ENCODE data around the gene RPS6KA2. TPM values are rescaled to one million over a fixed set of nuclear protein-coding genes. Genes with fewer than 3 reads are reported as not detected.
"Not testable (repeated sequence)": the region's sequence is repeated elsewhere in the genome, so short reads cannot be mapped to it uniquely, and the experiment has no call there.

RPS6KA2 gene
- total RNA-seq, 1 donor from 2014 or later = 36.1 TPM

GRCh38 chr6:166635013-166635970 lies 8.2 kb upstream of the RPS6KA2 start:
- no peak for DNase-seq (ENCODE audit: low spot score)

- not testable (repeated sequence) for DNase-seq (ENCODE audit: low spot score)
These were observed 7.5 kb upstream of the RPS6KA2 start for GRCh38 chr6:166634581-166634980.

DNA sequence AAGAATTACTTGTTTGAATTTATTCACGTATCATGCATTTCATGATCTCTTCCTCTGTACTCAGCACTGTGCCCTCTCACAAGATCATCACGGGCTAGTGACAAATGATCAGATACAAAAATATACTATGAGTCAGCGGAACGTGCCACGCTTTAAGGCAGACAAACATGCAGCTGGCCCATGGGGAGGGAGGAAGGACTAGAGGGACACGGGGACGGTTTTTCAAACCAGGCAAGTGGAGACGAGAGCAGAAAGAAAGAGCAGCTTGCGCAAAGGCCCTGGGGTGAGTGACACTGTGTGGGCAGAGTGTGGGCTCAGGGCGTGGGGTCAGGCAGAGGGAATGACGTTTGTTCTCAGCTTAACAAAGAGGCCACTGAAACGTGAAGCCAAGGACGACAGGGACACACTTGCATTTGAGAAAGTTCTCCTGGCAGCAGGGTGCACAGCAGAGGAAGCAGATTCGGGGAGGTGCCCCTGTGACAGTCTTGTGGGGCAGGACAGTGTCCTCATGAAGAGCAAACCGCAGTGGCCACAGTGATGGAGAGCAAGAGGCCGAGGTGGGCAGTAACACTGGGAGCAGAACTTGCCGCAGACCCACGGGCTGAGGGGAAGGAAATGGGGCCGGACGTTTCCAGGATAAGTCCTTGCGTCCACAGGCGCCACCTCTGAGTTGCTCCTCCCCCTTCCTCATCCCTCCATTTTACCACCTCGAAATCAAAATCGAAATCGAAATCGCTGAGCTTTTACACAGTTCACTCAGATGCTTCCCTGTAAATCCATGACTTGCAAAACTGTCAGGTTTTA lies 6.9 kb upstream of the RPS6KA2 start:
- DNase-seq (ENCODE audit: low spot score) = no peak

DNA sequence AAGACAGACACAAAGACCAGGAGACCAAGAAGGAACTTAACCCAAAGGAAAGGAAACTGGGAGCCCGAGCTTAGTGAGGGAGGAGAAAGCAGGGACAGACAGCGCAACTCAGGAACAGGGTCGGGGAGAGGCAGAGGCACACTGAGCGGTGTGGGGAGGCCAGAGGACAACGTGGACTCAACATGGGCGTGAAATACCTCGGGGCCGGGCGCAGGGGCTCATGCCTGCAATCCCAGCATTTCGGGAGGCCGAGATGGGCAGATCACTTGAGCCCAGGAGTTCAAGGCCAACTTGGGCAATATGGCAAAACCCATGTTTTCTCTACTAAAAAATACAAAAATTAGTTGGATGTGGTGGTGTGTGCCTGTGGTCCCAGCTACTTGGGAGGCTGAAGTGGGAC lies 5.7 kb upstream of the RPS6KA2 start:
- DNase-seq (ENCODE audit: low spot score) = no peak

GRCh38 chr6:166630462-166630861 lies 3.4 kb upstream of the RPS6KA2 start:
- DNase-seq (ENCODE audit: low spot score) = no peak

DNA sequence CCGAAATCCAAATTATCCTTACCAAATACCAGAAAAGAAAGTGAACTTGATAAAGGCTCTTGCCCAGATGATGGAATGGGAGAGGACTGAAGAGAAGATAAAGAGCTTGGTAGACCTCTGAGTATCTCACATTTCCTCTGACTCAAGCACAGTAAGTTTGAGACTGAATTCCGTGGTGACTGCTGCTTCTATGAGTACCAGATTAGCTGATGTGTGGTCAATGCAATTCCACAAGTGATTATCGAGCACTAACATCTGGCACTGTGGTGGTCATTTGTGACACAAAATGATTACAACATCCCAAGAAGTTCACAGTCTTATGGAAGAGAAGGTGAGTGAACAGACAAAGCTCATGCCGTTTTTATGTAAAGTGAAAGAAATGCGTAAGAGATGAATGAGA lies 2.6 kb upstream of the RPS6KA2 start:
- no peak for DNase-seq (ENCODE audit: low spot score)

DNA sequence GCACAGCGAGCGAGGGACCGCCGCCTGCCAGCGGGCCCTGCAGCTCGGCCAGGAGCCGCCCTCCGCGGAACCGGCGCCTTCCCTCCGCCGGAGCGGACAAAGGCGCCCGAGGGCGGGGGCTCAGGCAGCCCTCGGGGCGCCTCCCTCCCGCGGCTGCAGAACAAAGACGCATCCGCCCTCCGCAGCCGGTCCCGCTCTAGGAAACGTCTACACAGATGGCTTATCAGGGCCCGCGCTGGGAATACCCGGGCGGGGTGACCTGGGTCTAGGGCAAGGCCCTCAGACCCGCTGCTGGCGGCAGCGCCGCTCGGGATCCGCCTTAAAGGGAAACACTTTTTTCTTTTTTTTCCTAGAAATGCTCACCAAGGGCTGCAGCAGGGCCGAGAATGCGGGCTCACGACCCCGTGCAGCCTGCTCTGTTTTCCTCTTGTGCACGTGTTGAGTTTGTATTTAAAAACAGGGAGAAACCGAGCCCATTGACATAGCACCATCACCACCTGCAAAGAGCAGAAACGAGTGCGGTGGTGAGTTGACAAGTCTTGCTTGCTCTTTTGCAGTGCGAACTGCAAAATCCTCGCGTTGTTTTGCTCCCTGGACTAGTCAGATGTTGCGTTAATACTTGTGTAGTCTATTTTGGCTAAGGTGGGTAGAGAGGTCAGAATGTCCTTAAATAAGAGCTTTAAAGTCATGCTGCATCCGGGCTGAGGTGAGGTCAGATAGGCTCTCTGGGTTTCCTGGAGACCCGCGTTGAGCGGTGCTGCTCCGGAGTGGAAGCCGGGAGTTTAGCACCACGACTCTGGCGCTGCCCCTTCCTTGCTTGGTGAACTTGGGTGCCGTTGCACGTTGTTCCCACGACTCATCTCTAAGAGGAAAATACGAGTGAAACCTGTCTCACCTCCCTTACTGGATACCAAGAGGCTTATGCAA lies 1.1 kb upstream of the RPS6KA2 start:
- peak; percentile 46 for DNase-seq (ENCODE audit: low spot score)

- no peak for DNase-seq (ENCODE audit: low spot score)
These were observed 646 bp downstream of the RPS6KA2 start for GRCh38 chr6:166626177-166627032.

DNA sequence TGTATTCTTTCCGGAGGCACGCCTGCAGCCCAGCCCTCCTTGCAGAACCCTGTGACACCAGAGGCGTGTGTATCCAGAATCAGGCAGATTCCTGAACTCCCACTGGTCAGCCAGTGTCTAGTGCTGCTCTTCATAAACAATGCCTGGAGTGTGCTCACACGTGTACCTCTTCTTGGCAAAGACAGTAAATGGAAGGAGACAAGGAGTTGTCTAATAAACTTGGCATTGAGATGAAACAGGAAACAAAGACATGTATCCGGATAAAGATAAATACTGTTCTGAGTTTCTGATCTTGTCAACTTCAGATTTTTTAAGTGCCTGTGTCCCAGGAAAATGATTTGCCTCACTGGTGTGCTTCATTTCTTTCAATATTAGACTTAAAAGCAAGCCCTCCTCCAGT lies 1.7 kb downstream of the RPS6KA2 start:
- DNase-seq (ENCODE audit: low spot score) = peak; percentile 35

DNA sequence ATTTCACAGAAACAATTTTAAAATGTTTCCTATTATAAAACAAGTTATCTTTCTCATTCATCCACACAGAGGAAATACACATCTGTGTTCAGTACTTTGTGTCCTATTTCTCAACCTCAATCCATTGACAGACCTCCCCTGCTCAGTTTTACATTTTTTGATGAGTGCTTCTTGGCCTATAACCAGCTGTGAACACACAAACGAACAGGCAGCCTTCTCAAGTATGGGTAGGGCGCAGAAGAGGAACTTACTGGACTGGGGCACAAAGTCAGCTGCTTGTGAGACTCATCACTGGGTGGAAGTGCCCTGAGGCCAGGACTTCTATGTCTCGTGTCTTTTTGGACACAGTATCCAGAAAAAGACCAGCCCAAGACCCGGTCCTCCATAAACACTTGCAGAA lies 2.8 kb downstream of the RPS6KA2 start:
- DNase-seq (ENCODE audit: low spot score) = peak; percentile 51

DNA sequence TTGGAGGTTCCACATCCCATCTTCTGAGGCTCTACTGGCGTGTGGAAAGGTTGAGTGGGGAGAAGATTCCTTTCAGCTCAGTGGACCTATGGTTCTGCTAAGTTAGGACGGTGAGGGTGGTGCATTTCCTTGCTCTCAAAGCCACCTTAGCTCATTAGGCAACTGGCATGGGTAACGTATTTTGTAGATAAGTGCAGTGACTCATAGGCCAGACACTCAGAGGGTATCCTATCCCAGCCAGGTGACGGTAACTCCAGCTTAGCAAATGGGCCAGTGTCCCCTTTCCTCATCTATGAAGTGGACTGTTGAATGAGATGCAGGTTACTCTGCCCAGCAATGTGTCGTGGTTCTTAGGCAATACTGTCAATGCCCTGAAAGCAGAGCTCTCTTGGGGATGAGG lies 3.7 kb downstream of the RPS6KA2 start:
- no peak for DNase-seq (ENCODE audit: low spot score)

DNA sequence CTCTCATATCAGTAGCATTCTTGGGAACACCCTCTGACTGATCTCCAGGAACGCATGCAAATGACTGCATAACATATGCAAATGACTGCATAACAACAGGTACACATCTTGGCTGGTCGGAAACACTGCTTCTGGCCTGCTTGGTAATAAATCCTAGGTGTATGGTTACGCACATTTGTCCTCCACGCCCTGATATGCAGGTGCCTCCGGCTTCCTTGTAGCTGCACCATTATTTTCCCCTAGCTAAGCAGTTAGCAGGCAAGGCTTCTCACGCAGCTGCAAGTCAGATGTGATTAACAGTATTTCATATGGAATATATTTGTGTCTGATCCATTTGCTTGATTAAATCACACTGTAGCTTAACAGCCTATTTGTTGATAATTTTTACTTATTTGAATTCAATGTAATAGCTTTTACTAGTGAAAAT lies 5.9 kb downstream of the RPS6KA2 start:
- DNase-seq (ENCODE audit: low spot score) = peak; percentile 5

DNA sequence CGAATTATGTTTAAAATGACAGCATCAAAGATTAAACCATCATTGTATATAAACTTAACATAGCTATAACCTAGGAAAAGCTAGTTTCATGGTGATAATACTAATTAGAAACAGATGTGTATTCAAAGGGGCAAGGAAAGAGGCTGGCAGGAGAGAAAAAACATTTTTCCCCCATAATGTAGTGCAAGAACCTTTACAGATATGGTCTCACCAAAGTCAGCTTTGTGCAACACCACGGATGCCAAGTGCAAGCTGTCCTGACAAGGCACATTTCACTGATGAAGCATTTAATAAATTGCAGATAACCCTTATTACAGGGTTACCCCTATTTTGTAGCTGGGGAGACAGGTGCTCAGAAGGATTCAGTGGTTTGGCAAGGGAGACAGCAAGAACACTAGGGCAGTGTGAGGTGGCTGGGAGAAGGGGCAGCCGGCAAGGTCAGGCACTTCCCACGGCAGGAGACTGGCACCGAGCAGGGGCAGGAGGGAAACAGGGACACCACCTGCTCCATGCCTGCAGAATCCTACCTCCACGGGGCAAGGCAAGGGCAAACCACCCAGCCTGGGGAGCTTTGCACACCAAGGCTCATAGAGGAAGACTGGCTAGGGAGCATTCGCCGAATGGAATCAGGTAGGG lies 6.5 kb downstream of the RPS6KA2 start:
- DNase-seq (ENCODE audit: low spot score) = peak; percentile 8

GRCh38 chr6:166619912-166620311 lies 7.1 kb downstream of the RPS6KA2 start:
- DNase-seq (ENCODE audit: low spot score) = peak; percentile 32

DNA sequence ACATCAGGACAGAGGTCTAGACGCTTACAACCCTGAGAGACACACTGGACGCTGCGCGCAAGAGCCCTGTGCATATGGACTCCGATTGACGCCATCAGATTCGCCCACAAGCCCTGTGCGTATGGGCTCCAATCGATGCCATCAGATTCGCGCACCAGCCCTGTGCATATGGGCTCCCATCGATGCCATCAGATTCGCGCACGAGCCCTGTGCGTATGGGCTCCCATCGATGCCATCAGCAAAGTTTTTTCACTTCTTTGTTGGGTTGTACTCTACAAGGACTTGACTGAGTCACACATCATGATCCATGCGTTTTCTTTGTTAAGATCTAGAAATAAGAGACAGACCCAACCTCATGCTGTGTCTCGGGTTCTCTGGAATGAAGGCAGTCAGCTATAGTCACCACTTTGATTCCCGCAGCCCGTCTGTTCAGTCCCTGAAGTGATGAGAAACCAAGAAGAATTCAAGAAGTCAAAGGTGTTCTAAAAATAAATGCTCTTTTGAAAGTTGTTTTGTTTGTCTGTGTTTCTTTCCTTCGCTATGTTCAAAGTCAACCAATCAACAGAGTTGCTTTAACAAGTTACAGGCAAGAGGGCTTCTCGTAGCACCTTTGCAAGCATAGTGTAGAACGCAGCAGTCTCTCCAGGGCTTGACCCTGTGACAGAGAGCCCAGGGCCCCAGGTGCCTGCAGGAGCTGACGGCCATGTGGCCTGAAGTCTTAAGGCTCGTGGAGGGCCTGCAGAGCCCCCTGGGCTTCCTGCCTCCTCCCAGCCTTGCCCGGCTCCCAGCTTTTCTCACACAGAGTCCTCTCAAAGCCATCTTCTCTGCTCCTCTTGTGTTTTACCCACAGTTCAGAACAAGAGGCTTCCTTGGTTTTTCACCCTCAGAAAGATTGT lies 7.9 kb downstream of the RPS6KA2 start:
- DNase-seq (ENCODE audit: low spot score) = peak; percentile 6

GRCh38 chr6:166618251-166618650 lies 8.8 kb downstream of the RPS6KA2 start:
- no peak for DNase-seq (ENCODE audit: low spot score)

GRCh38 chr6:166617359-166617758 lies 9.7 kb downstream of the RPS6KA2 start:
- DNase-seq (ENCODE audit: low spot score) = no peak

DNA sequence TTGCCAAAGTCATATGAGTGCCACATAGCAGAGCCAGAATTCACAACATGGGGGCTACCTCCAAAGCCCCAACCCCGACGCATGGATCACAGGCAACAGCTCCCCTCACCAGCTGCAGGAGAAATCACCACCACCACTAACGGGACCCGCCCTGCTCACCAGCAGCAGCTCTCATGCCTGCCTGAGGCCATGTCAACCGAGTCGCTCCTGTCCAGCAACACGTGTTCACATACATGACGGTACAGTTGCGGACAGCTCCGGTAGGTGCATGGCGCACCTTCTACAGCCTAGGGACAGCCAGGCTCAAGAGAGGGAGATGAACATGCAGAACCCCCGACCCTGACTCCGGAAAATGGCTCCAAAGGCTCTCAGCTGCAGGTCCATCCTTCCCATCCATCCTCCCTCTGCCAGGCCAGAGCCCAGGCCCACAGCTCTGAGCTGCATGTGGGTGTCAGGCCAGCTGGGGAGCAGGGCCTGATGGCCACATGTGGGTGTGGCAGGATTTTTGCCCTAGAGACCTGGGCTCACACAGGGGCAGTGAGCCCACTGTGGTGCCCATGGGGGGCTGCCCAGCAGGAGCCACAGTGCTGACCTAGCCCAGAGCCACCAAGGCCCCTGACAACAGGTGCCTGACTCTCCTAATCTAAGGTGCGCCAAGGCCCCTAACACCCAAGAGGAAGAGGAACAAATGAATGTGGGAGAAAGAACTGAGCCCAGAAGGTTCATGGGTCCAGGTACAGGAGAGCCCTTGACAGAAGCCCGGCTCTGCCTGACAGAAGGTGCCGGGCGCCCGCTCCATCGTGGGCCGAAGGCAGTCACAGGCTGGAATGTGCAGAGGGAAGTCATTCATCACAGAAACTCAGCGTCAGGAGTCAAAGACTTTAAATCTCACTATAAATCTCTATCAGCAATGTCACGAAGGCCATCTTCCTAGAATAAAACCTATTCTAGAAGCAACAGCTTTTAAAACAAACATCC lies 10.5 kb downstream of the RPS6KA2 start:
- no peak for DNase-seq (ENCODE audit: low spot score)

Measured in mucosa of gallbladder (tissue), 1 donor.